WERI-Rb-1 (cell line): ENCODE results near the gene CNPY4.

ENCODE experiments used
- DNase-seq: peaks from one replicate; pipeline ENCODE4 v3.0.0-alpha.2; 2020
- H3K27ac ChIP-seq: fragments of 250-450 bp; sonication (Bioruptor Pico); 2 replicates; pipeline ENCODE4 v1.5.1; 2020; ENCODE audit warnings: mild to moderate bottlenecking, moderate library complexity
- H3K27me3 ChIP-seq: fragments of 250-450 bp; sonication (Bioruptor Pico); 2 replicates; pipeline ENCODE4 v1.5.1; 2021; ENCODE audit warnings: mild to moderate bottlenecking, low read depth, moderate library complexity; ENCODE audit not compliant: insufficient read depth, severe bottlenecking
- H3K36me3 ChIP-seq: fragments of 250-450 bp; sonication (Bioruptor Pico); 2 replicates; pipeline ENCODE4 v1.5.1; 2020; ENCODE audit warnings: mild to moderate bottlenecking, moderate library complexity
- H3K4me3 ChIP-seq: 2 replicates; pipeline ENCODE4 v1.5.1; 2011; ENCODE audit warnings: low read depth, mild to moderate bottlenecking, control low read depth, low read length
- H3K9me3 ChIP-seq: fragments of 250-450 bp; sonication (Bioruptor Pico); 2 replicates; pipeline ENCODE4 v1.5.1; 2021; ENCODE audit warnings: mild to moderate bottlenecking, moderate library complexity; ENCODE audit not compliant: severe bottlenecking
- TF ChIP-seq, protein P1 (sequence below): IDR thresholded peaks from 2 replicates; pipeline ENCODE4 v1.5.1; 2011; ENCODE audit warnings: low read depth, mild to moderate bottlenecking, control low read depth, inconsistent platforms, low read length

Gene CNPY4

DNA sequence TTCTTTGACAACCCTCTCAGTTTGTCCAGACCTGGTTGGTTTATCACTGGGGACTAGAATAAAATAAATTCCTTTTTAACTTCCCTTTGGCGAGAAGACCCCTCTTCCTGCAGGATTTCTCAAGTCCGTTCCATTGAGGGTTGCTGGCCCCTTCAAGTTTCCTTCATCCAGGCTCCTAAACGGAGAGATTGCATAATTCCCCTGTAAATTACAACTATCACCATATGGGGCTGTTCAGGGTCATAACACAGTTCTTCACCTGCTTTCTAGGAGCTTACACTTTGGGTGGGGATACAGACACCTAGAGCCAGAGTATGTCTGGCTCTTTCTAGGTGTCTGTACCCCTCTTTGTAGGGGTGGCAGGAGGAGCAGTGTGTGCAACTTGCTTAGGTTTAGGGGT is 33.9 kb upstream of the CNPY4 start:
- H3K36me3 ChIP-seq = peaks cover 19% of the 10 kb centered on the region
- no peak overlapping the region for H3K4me3 ChIP-seq
- TF ChIP-seq, protein P1, sequence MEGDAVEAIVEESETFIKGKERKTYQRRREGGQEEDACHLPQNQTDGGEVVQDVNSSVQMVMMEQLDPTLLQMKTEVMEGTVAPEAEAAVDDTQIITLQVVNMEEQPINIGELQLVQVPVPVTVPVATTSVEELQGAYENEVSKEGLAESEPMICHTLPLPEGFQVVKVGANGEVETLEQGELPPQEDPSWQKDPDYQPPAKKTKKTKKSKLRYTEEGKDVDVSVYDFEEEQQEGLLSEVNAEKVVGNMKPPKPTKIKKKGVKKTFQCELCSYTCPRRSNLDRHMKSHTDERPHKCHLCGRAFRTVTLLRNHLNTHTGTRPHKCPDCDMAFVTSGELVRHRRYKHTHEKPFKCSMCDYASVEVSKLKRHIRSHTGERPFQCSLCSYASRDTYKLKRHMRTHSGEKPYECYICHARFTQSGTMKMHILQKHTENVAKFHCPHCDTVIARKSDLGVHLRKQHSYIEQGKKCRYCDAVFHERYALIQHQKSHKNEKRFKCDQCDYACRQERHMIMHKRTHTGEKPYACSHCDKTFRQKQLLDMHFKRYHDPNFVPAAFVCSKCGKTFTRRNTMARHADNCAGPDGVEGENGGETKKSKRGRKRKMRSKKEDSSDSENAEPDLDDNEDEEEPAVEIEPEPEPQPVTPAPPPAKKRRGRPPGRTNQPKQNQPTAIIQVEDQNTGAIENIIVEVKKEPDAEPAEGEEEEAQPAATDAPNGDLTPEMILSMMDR = no peak
- H3K27me3 ChIP-seq = no peaks in the 10 kb centered on the region
- no peaks in the 10 kb centered on the region for H3K9me3 ChIP-seq
- no peak for DNase-seq
- no peak overlapping the region for H3K27ac ChIP-seq

DNA sequence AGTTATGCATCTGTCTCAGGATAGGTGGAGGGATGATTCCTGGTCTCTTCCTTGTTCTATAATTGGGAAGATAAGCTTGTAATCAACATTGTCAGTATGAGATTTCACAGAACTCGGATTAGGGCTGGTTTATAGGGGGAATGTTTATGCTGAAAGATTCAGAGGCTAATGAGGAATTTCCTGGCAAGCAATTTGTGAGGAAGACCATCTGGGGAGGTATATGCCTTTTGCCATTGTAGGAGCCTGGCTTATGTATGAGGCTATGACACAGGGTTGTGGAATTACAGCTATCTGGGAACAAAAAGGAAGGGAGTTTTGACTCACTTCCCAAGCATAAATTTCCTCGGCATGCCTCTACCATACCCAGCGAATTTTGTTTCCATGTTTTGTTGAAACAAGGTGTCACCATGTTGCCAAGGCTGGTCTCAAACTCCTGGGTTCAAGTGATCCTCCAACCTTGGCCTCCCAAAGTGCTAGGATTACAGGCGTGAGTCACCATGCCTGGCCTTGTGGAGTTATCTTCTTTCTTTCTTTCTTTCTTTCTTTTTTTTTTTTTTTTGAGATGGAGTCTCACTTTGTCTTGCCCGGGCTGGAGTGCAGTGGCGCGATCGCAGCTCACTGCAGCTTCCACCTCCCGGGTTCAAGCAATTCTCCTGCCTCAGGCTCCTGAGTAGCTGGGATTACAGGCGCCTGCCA is 32.2 kb upstream of the CNPY4 start:
- no peak overlapping the region for H3K27ac ChIP-seq

DNA sequence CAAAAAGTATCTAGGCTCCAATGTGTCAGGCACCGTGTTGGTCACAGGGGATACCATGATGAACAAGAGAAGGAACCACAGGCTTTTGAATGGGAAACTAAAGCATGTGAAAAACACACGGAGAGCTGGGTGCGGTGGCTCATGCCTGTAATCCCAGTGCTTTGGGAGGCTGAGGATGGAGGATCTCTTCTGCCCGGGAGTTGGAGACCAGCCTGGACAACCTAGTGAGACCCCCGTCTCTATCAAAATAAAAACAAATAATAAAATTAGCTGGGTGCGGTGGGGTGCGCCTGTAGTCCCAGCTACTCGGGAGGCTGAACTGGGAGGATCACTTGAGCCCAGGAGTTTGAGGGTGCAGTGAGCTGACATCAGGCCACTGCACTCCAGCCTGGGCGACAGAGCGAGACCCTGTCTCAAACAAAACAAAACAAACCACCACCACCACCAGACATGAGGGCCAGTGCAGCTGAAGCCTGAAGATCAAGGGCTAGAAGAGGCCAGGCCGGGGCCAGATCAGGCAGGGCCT is 31.3 kb upstream of the CNPY4 start:
- no peaks in the 10 kb centered on the region for H3K27me3 ChIP-seq
- peak overlapping the region; percentile 93 for H3K4me3 ChIP-seq
- TF ChIP-seq, protein P1 = no peak
- no peak for DNase-seq
- peak overlapping the region; percentile 95 for H3K27ac ChIP-seq
- H3K9me3 ChIP-seq = no peaks in the 10 kb centered on the region
- H3K36me3 ChIP-seq = peaks cover 41% of the 10 kb centered on the region

More for the DNA sequence above, 32.2 kb upstream of the CNPY4 start:
- TF ChIP-seq, protein P1 = no peak
- H3K27me3 ChIP-seq = no peaks in the 10 kb centered on the region
- H3K9me3 ChIP-seq = no peaks in the 10 kb centered on the region
- peaks cover 32% of the 10 kb centered on the region for H3K36me3 ChIP-seq
- H3K4me3 ChIP-seq = no peak overlapping the region
- DNase-seq = no peak

DNA sequence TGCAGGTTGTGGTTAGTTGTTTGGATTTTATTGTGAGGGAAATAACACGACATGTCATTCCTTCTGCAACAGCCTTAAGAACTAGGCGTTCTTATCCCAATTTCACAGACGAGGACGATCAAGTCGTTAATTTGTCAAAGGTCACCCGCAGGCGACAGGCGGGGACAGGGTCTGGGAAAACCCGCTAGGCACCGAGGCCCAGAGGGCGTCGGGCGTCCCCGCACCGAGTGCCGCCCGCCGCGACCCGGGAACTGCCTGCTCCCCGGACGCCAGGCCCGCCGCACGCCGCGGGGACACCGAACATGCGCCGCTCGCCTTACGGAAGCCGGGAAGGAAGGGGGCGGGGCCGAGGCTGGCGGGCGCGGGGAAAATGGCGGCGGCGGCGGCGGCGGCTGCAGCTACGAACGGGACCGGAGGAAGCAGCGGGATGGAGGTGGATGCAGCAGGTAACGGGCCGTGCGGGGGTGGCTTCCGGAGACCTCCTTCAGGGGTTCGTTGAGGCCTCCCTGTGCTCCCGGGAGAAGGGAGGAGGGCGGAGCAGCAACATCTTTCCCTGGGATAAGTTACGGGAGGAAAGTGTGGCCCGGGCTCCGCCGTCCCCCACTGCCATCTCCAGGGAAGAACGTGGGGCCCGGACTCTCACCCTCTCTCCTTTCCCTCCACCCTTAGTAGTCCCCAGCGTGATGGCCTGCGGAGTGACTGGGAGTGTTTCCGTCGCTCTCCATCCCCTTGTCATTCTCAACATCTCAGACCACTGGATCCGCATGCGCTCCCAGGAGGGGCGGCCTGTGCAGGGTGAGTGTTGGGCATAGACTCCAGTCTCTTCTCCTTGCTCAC is 30.6 kb upstream of the CNPY4 start, which contains the start of gene COPS6:
Gene COPS6, plus strand, starts transcription at position 349 of the 837 bp plus-strand sequence. Its CDS starts 22 bp downstream, at position 371.
- TF ChIP-seq, protein P1 = no peak
- no peaks in the 10 kb centered on the region for H3K9me3 ChIP-seq
- no peaks in the 10 kb centered on the region for H3K27me3 ChIP-seq
- peaks cover 48% of the 10 kb centered on the region for H3K36me3 ChIP-seq
- peak within 1 kb of the TSS; percentile 93 for H3K4me3 ChIP-seq
- peak within 1 kb of the TSS; percentile 95 for H3K27ac ChIP-seq
- peak; percentile 83 for DNase-seq

DNA sequence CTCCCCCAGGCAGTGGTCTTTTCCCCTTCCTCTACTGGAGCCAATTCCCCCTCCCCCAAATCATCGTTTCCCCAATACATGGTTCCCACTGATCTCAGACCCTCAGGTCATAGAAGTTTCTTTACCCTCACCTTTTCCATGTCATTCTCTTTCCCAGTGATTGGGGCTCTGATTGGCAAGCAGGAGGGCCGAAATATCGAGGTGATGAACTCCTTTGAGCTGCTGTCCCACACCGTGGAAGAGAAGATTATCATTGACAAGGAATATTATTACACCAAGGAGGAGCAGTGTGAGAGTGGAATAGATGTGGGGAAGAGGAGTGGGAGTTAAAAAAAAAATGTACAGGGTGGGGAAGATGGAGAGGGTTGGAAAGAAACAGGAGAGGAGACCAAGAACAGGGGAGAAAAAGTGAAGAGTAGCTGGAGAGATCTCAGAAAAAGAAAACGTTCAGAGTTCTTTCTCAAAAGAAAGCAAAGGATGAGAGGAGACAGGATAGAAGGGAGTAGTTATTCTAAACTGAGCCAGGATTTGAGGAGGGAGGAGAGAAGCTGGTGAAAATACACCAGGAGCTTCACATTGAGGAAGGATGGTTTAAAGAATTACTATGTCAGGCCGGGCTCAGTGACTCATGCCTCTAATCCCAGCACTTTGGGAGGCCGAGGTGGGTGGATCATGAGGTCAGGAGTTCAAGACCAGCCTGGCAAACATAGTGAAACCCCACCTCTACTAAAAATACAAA is 29.8 kb upstream of the CNPY4 start:
- Histone ChIP-seq H3K4me3 (peak overlapping the region; percentile 93), H3K27me3 (no peaks in the 10 kb centered on the region), H3K36me3 (peaks cover 56% of the 10 kb centered on the region), H3K9me3 (no peaks in the 10 kb centered on the region), H3K27ac (peak overlapping the region; percentile 95)
- no peak for DNase-seq
- TF ChIP-seq, protein P1 = no peak
